Transverse colon (tissue), 4 donors: ENCODE measurements around the gene OXT. TPM values are rescaled to one million over a fixed set of nuclear protein-coding genes. Genes with fewer than 3 reads are reported as not detected.

Source experiments
- DNase-seq: peaks from one replicate; pipeline ENCODE4 v3.0.0-alpha.2; 2019
- H3K27ac ChIP-seq, 4 donors: fragments of 200-600 bp; sonication (generic); 2 replicates each; pipeline ENCODE4 v1.5.1; 2016 to 2018; ENCODE audit warnings: inconsistent platforms in 4 of 4
- H3K27me3 ChIP-seq: fragments of 200-600 bp; sonication (generic); 2 replicates; pipeline ENCODE4 v1.5.1; 2017; ENCODE audit warnings: inconsistent platforms
- H3K36me3 ChIP-seq, 4 donors: fragments of 200-600 bp; sonication (generic); 2 replicates each; pipeline ENCODE4 v1.5.1; 2017 to 2019; ENCODE audit warnings: inconsistent platforms in 4 of 4
- H3K4me1 ChIP-seq, 4 donors: fragments of 200-600 bp; sonication (generic); 2 replicates each; pipeline ENCODE4 v1.5.1; 2017 to 2020; ENCODE audit warnings: inconsistent platforms in 4 of 4
- H3K4me3 ChIP-seq, 4 donors: fragments of 200-600 bp; sonication (generic); 1 replicate in 1 of 4; 2 replicates in 3 of 4; pipeline versions ENCODE4 v1.5.1 to v1.6.1; 2017 to 2019; ENCODE audit warnings: inconsistent platforms in 4 of 4
- H3K9me3 ChIP-seq, 2 donors: fragments of 200-600 bp; sonication (generic); 2 replicates each; pipeline ENCODE4 v1.5.1; 2017 to 2019; ENCODE audit warnings: inconsistent platforms in 2 of 2
- EP300 ChIP-seq: sonication (generic); formaldehyde crosslinking; IDR thresholded peaks from one replicate; pipeline ENCODE4 v1.6.1; 2017; ENCODE audit warnings: antibody characterized with exemption, low read depth
- POLR2A ChIP-seq: fragments of 450-650 bp; IDR thresholded peaks from one replicate; pipeline ENCODE4 v1.6.1; 2016; ENCODE audit warnings: antibody characterized with exemption, mild to moderate bottlenecking, moderate library complexity
- POLR2AphosphoS5 ChIP-seq, 3 donors: sonication (generic); formaldehyde crosslinking; IDR thresholded peaks; one replicate each; pipeline ENCODE4 v1.6.1; 2016; ENCODE audit warnings: antibody characterized with exemption in 3 of 3
- WGBS, 2 donors: methylation state at CpG; one replicate each; pipeline ENCODE4 v1.1.5; 2018; ENCODE audit warnings: low coverage in 1 of 2; 5-methylcytosine and 5-hydroxymethylcytosine counted together
- in situ Hi-C, 4 donors: fragments of 200-750 bp; cut with MboI; loops; one replicate each; pipeline versions ENCODE4 v1.15.0 to v1.15.1; 2017; ENCODE audit warnings: low sequenced_read_pairs in 3 of 4, low pct_ligation_motif_present in 1 of 4, low pct_unique_long_range_greater_than_20kb in 1 of 4
- intact Hi-C: fragments of 100-400 bp; cut with DNase I; formaldehyde crosslinking; loops from one replicate; pipeline ENCODE4 v1.15.1; 2023; ENCODE audit warnings: low total_unique reads
- total RNA-seq, 4 donors: library from RNA; depleted of rRNA; stranded (reverse); fragments of >200 nt; gene quantifications; one replicate each; pipeline ENCODE4 v1.1.0, GENCODE V29; 2016
- TF ChIP-seq, protein P1 (sequence below), 5 experiments: fragments of 200-600 bp in 3 of 5; fragments of 450-650 bp in 2 of 5; sonication (generic) in 3 of 5; IDR thresholded peaks; 1 replicate in 2 of 5; 2 replicates in 3 of 5; pipeline ENCODE4 v1.5.1; 2016 to 2017; ENCODE audit warnings: antibody characterized with exemption in 5 of 5, inconsistent platforms in 3 of 5, mild to moderate bottlenecking in 2 of 5, moderate library complexity in 1 of 5

Gene OXT
- total RNA-seq, 4 donors from 2014 or later, result not detected

DNA sequence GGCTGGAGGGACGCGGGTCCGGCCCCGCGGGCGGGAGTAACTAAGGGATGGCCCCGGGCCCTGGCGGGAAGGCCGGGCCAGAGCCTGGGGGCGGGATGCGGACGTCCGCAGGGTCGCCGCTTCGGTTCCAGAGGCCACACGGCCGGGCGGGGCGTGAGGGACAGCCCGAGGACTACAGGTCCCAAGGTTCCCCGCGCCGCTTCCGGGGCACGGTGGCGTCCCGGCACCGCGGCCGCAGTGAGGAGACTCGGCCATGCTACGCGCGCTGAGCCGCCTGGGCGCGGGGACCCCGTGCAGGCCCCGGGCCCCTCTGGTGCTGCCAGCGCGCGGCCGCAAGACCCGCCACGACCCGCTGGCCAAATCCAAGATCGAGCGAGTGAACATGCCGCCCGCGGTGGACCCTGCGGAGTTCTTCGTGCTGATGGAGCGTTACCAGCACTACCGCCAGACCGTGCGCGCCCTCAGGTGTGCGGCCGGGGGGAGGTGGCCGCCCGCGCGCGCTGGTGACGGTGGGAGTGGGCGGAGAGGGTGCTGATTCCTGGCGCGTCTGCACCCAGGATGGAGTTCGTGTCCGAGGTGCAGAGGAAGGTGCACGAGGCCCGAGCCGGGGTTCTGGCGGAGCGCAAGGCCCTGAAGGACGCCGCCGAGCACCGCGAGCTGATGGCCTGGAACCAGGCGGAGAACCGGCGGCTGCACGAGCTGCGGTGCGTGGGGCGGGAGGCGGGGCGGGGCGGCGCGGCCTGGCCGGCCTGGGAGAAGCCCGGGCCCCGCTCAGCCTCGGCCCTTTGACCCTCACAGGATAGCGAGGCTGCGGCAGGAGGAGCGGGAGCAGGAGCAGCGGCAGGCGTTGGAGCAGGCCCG is 25.4 kb upstream of the OXT start, which contains the start of gene MRPS26:
TSS of gene MRPS26 (plus strand) at position 237 of the 861 bp plus-strand sequence. CDS start at position 254, 17 bp downstream.
- WGBS, 2 donors, result 1% methylated on average over 80 of the region's 104 CpGs; no CpG with 5 or more reads in 1 of the 2 donors
- peak within 1 kb of the TSS; percentile 70 to 85 (median 80) for H3K4me3 ChIP-seq
- H3K36me3 ChIP-seq, result peaks cover 0 to 4% (median 0%) of the 10 kb centered on the region in 4 donors
- H3K27ac ChIP-seq, result peak within 1 kb of the TSS; percentile 84 to 92 (median 88)
- peak; percentile 93 for DNase-seq
- in situ Hi-C loops, result no loop called here
- peaks cover 8 to 30% (median 15%) of the 10 kb centered on the region in 4 donors for H3K4me1 ChIP-seq
- TF ChIP-seq POLR2AphosphoS5 (IDR thresholded peaks at IDR 0.05), result peak; percentile 54 to 86 (median 85)
- peak; percentile 65 for TF ChIP-seq POLR2A
- TF ChIP-seq, protein P1, sequence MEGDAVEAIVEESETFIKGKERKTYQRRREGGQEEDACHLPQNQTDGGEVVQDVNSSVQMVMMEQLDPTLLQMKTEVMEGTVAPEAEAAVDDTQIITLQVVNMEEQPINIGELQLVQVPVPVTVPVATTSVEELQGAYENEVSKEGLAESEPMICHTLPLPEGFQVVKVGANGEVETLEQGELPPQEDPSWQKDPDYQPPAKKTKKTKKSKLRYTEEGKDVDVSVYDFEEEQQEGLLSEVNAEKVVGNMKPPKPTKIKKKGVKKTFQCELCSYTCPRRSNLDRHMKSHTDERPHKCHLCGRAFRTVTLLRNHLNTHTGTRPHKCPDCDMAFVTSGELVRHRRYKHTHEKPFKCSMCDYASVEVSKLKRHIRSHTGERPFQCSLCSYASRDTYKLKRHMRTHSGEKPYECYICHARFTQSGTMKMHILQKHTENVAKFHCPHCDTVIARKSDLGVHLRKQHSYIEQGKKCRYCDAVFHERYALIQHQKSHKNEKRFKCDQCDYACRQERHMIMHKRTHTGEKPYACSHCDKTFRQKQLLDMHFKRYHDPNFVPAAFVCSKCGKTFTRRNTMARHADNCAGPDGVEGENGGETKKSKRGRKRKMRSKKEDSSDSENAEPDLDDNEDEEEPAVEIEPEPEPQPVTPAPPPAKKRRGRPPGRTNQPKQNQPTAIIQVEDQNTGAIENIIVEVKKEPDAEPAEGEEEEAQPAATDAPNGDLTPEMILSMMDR (IDR thresholded peaks at IDR 0.05), result no peak
- no peaks in the 10 kb centered on the region for H3K9me3 ChIP-seq
- H3K27me3 ChIP-seq, result no peaks in the 10 kb centered on the region
- intact Hi-C loops, result no loop called here

- no peaks in the 10 kb centered on the region for H3K9me3 ChIP-seq
- in situ Hi-C loops (no loop called here), intact Hi-C loops (no loop called here)
- TF ChIP-seq POLR2A (no peak), POLR2AphosphoS5 (IDR thresholded peaks at IDR 0.05) (no peak), EP300 (no peak)
- TF ChIP-seq, protein P1 (IDR thresholded peaks at IDR 0.05), result no peak
- no peak for DNase-seq
- peaks cover 0 to 4% (median 0%) of the 10 kb centered on the region in 4 donors for H3K36me3 ChIP-seq
- 38 to 39% methylated on average over 9 to 38 of the region's 39 CpGs for WGBS, 2 donors
- peak overlapping the region; percentile 84 to 92 (median 88) for H3K27ac ChIP-seq
- H3K4me1 ChIP-seq, result peaks cover 8 to 26% (median 14%) of the 10 kb centered on the region in 4 donors
- H3K4me3 ChIP-seq, result peak overlapping the region; percentile 70 to 85 (median 80)
- no peaks in the 10 kb centered on the region for H3K27me3 ChIP-seq
These were observed 24.6 kb upstream of the OXT start for GRCh38 chr20:3046677-3047462.

DNA sequence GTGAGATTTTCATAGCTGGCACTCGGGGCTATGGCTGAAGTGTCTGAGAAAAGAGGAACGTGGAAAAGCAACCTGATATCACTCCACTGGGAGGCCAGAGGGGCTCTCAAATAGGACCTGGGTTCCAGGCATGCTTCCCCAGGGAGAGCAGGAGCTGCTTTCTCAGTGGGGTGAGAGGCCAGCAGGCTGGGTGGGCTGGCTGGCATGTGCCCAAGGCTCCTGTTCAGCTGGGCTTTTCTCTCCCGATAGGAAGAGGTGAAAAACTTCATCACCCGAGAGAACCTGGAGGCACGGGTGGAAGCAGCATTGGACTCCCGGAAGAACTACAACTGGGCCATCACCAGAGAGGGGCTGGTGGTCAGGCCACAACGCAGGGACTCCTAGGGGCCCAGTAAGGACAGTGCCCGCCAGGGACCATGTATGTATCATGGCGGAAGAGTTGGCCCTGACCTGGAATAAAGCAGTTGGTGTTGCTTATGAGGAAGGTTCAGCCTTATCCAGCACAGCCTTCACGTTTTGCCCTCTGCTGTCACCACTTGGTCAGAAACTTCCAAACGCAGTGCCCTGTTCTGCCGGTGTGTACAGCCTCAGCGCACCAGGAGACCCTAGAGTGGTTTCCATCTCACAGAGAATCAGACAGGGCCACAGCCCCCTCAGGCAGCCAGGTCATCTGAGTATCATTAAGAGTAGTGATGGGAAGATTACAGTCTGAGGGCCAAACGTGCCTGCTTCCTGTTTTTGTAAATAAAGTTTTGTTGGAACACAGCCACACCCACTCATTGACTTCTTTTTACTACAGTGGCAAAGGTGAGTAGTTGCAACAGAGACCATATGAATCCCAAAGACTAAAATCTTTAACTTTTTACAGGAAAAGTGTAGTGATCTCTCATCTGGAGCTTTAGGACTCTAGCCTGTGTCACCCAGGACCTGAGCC is 23.7 kb upstream of the OXT start:
- DNase-seq, result no peak
- in situ Hi-C loops, result no loop called here
- Histone ChIP-seq H3K27ac (no peak overlapping the region), H3K36me3 (peaks cover 0 to 4% (median 0%) of the 10 kb centered on the region in 4 donors), H3K4me3 (no peak overlapping the region), H3K4me1 (peaks cover 8 to 21% (median 13%) of the 10 kb centered on the region in 4 donors), H3K9me3 (no peaks in the 10 kb centered on the region), H3K27me3 (no peaks in the 10 kb centered on the region)
- 79 to 84% methylated on average over 4 to 14 of the region's 14 CpGs for WGBS, 2 donors
- TF ChIP-seq POLR2A, result no peak
- TF ChIP-seq, protein P1 (IDR thresholded peaks at IDR 0.05), result no peak
- no peak for TF ChIP-seq POLR2AphosphoS5 (IDR thresholded peaks at IDR 0.05)
- TF ChIP-seq EP300, result no peak
- intact Hi-C loops, result no loop called here
